A549 (cell line): ENCODE measurements around the gene KRT222.

Source experiments
- CEBPB ChIP-seq, 2 experiments: fragments of >200 bp in 1 of 2; sonication (Bioruptor Twin) in 1 of 2; formaldehyde crosslinking in 1 of 2; IDR thresholded peaks; 2 replicates each; pipeline ENCODE4 v1.6.1; 2012 to 2016
- CHD4 ChIP-seq: fragments of 200-600 bp; sonication (generic); IDR thresholded peaks from 2 replicates; pipeline ENCODE4 v1.6.1; 2016; ENCODE audit warnings: antibody characterized with exemption, mild to moderate bottlenecking, borderline replicate concordance
- EP300 ChIP-seq, 2 experiments: fragments of >200 bp; sonication (Bioruptor Twin); formaldehyde crosslinking; IDR thresholded peaks; 2 replicates in 1 of 2; 3 replicates in 1 of 2; pipeline ENCODE4 v1.6.1; 2016 to 2017
- TF ChIP-seq, protein P1 (sequence below): fragments of >200 bp; sonication (Bioruptor Twin); formaldehyde crosslinking; IDR thresholded peaks from 3 replicates; pipeline ENCODE4 v1.5.1; 2016

DNA sequence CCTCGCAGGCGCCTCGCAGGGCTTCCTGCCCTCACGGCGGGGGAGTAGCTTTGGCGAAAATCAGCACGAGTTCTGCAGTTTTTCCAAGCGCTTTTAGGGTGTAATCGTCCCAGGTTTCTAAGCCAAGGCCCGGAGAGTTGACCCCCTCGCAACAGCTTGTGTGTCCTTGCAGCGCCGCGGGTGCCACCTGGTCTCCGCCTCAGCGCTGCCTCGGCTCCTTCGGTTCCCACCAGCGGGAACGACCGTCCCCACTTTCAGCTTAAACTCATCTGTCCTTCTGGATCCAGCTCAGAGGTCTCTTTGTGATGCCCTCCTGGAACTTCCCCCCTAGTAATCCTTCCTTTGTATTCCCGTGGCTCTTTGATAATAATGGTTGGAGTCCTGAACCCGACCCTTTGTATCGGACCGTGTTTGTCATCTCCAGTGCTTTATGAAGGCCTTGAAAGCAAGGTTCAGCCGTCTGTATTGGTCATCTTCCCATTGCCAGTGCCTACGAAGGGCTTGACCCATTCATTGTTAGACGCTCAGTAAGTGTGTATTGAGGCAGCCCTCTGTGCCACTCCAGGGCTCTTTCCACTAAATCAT lies 16.5 kb downstream of the KRT222 start:
- TF ChIP-seq CEBPB (IDR thresholded peaks at IDR 0.05) (no peak), EP300 (IDR thresholded peaks at IDR 0.05) (no peak), CHD4 (no peak)
- TF ChIP-seq, protein P1, sequence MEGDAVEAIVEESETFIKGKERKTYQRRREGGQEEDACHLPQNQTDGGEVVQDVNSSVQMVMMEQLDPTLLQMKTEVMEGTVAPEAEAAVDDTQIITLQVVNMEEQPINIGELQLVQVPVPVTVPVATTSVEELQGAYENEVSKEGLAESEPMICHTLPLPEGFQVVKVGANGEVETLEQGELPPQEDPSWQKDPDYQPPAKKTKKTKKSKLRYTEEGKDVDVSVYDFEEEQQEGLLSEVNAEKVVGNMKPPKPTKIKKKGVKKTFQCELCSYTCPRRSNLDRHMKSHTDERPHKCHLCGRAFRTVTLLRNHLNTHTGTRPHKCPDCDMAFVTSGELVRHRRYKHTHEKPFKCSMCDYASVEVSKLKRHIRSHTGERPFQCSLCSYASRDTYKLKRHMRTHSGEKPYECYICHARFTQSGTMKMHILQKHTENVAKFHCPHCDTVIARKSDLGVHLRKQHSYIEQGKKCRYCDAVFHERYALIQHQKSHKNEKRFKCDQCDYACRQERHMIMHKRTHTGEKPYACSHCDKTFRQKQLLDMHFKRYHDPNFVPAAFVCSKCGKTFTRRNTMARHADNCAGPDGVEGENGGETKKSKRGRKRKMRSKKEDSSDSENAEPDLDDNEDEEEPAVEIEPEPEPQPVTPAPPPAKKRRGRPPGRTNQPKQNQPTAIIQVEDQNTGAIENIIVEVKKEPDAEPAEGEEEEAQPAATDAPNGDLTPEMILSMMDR = no peak
